Osteocyte (in vitro differentiated cells): ENCODE results near the gene HSPH1. TPM values are rescaled to one million over a fixed set of nuclear protein-coding genes. Genes with fewer than 3 reads are reported as not detected.
A peak's percentile ranks its signal among the peaks of the same experiment; 100 is the strongest.

Source experiments
- DNase-seq: peaks from one replicate; pipeline ENCODE4 v3.0.0; 2021; ENCODE audit warnings: mixed read lengths; ENCODE audit not compliant: unreplicated experiment; ENCODE audit errors: extremely low spot score
- H3K27ac Mint-ChIP-seq: one replicate; pipeline ENCODE4 v1.8.0; 2021; ENCODE audit warnings: mild to moderate bottlenecking, mixed read lengths; ENCODE audit not compliant: unreplicated experiment
- H3K27me3 Mint-ChIP-seq: one replicate; pipeline ENCODE4 v1.8.0; 2021; ENCODE audit warnings: mixed read lengths; ENCODE audit not compliant: unreplicated experiment
- H3K36me3 Mint-ChIP-seq: one replicate; pipeline ENCODE4 v1.8.0; 2021; ENCODE audit warnings: mixed read lengths; ENCODE audit not compliant: unreplicated experiment
- H3K4me1 Mint-ChIP-seq: one replicate; pipeline ENCODE4 v1.8.0; 2021; ENCODE audit warnings: mixed read lengths; ENCODE audit not compliant: unreplicated experiment
- H3K4me3 Mint-ChIP-seq: one replicate; pipeline ENCODE4 v1.8.0; 2021; ENCODE audit warnings: mild to moderate bottlenecking, moderate library complexity, mixed read lengths; ENCODE audit not compliant: unreplicated experiment
- H3K9me3 Mint-ChIP-seq: one replicate; pipeline ENCODE4 v1.8.0; 2021; ENCODE audit warnings: mixed read lengths; ENCODE audit not compliant: unreplicated experiment
- CTCF ChIP-seq: fragments of 200-600 bp; sonication (generic); IDR thresholded peaks from 2 replicates; pipeline ENCODE4 v1.5.0; 2021; ENCODE audit warnings: antibody characterized with exemption, mild to moderate bottlenecking, moderate library complexity
- long read RNA-seq: library from polyadenylated mRNA; unstranded; transcript quantifications from one replicate; pipeline ENCODE4 v2.0.0, GENCODE V29; 2021
- total RNA-seq: library from RNA; stranded (reverse); gene quantifications from 2 replicates; pipeline ENCODE4 v1.2.1, GENCODE V29; 2021

The HSPH1 gene
- 73.5 and 75.5 TPM in 2 replicates for total RNA-seq
- long read RNA-seq, full-length matches to known transcripts: 21 of 104 reads
- long read RNA-seq, partial matches to known transcripts: 73 of 104 reads
- long read RNA-seq, other reads (novel, unspliced or antisense): 10 of 104 reads

DNA sequence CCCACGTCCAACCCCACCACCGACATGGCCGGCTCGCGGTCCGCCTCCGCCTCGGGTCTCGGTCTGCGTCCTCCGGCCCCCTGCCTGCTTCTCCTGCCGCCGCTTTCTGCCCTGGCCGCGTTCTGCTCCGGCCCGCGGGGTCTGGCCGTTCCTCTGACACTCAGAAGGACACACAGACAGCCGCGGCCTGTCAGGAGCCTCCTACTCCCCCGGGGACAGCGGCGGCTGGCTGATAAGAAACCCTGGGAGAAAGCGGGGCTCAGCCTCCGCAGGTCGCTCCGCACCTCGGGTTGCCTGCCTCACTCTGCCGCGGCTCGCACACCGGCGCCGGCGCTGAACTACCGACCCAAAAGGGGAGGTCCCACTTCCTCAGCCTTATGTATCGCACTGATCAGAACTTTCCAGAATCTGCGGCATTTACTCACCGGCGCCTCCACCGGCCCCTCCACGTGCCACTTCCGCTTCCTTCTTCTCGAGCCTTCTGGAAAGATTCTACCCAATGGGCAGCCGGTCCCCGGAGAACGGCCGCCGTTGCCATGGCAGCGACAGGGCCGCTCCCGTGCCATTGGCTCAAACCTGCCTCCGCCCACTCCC, at the start of gene HSPH1:
Gene HSPH1 (minus strand): TSS at position 348 of the 594 bp plus-strand sequence. CDS start 322 bp downstream, at position 26.
- Mint-ChIP-seq H3K9me3 (no peaks in the 10 kb centered on the region), H3K4me3 (peak within 1 kb of the TSS; percentile 93)

GRCh38 chr13:31209841-31210210, 48.1 kb upstream of the HSPH1 start:
- TF ChIP-seq CTCF: no peak
- Mint-ChIP-seq H3K27me3 (no peaks in the 10 kb centered on the region), H3K4me1 (peaks cover 37% of the 10 kb centered on the region), H3K9me3 (no peaks in the 10 kb centered on the region), H3K4me3 (no peak overlapping the region), H3K27ac (peak overlapping the region; percentile 13), H3K36me3 (no peaks in the 10 kb centered on the region)
- no peak for DNase-seq

More for the DNA sequence above, at the start of gene HSPH1:
- DNase-seq: peak; percentile 99
- Mint-ChIP-seq H3K4me1 (peaks cover 34% of the 10 kb centered on the region), H3K36me3 (peaks cover 12% of the 10 kb centered on the region), H3K27ac (peak within 1 kb of the TSS; percentile 98), H3K27me3 (no peaks in the 10 kb centered on the region)
- TF ChIP-seq CTCF: no peak

DNA sequence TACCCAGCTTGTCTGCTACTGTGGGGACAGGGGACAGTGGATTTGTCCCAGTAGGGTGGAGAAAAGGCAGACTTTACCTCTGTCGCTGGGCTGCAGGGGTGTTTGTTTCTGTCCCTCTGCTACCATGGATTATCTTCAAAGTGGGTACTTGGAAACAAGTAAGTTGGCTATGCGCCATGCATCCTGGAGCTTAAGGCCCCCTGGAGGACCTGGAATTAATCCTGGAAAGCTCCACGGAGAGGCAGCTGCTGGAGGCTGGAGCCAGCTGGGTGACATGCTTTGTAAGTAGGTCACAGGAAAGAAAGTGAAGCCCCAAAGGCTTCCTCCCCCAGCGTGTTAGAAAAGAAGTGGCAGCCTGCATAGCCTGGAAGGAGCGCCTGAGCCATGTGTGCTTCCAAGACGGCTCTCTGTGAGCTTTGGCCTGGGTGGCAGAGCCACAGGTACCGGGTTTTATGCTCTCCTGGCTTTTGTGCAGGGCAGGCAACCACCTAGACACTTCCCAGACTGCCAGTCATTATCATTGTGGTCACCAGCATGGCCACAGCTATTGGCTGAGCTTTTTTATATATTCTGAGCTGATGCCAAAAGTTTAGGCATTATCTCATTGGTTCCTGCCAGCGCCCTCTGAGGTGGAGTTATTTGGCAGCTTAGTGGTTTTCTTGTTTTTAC, 47.6 kb upstream of the HSPH1 start:
- no peak for TF ChIP-seq CTCF
- no peaks in the 10 kb centered on the region for H3K9me3 Mint-ChIP-seq
- H3K4me1 Mint-ChIP-seq: peaks cover 39% of the 10 kb centered on the region
- H3K36me3 Mint-ChIP-seq: no peaks in the 10 kb centered on the region
- peak overlapping the region; percentile 13 for H3K27ac Mint-ChIP-seq
- no peak for DNase-seq
- no peak overlapping the region for H3K4me3 Mint-ChIP-seq
- H3K27me3 Mint-ChIP-seq: no peaks in the 10 kb centered on the region

GRCh38 chr13:31208559-31209122, 46.9 kb upstream of the HSPH1 start:
- H3K4me3 Mint-ChIP-seq: no peak overlapping the region
- H3K36me3 Mint-ChIP-seq: no peaks in the 10 kb centered on the region
- no peak for DNase-seq
- no peak overlapping the region for H3K27ac Mint-ChIP-seq
- no peak for TF ChIP-seq CTCF
- H3K4me1 Mint-ChIP-seq: peaks cover 34% of the 10 kb centered on the region
- no peaks in the 10 kb centered on the region for H3K9me3 Mint-ChIP-seq
- H3K27me3 Mint-ChIP-seq: no peaks in the 10 kb centered on the region
